ENCODE measurements around the gene NTN4.

DNA sequence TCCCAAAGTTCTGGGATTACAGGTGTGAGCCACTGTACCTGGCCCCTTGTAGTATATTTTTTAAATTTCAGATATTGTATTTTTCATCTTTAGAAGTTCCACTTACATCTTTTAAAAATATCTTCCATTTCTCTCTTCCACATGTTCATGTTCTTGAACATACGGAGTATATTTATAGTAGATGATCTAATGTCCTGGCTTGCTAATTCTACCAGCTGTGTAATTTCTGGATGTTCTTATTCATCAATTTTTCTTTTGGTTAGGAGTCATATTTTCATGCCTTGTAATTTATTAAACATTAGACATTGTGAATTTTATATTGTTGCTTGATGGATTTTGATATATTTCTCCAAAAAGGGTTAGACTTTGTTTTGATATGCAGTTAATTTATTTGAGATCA is 30.8 kb downstream of the NTN4 start:
- TF ChIP-seq, protein P1, sequence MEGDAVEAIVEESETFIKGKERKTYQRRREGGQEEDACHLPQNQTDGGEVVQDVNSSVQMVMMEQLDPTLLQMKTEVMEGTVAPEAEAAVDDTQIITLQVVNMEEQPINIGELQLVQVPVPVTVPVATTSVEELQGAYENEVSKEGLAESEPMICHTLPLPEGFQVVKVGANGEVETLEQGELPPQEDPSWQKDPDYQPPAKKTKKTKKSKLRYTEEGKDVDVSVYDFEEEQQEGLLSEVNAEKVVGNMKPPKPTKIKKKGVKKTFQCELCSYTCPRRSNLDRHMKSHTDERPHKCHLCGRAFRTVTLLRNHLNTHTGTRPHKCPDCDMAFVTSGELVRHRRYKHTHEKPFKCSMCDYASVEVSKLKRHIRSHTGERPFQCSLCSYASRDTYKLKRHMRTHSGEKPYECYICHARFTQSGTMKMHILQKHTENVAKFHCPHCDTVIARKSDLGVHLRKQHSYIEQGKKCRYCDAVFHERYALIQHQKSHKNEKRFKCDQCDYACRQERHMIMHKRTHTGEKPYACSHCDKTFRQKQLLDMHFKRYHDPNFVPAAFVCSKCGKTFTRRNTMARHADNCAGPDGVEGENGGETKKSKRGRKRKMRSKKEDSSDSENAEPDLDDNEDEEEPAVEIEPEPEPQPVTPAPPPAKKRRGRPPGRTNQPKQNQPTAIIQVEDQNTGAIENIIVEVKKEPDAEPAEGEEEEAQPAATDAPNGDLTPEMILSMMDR (conservative IDR thresholded peaks at IDR 0.05), result no peak
- TF ChIP-seq ZFX (IDR thresholded peaks at IDR 0.05), result no peak
